WERI-Rb-1 (cell line): Measurements from ENCODE around the gene TRIM34.

Source experiments
- DNase-seq: peaks from one replicate; pipeline ENCODE4 v3.0.0-alpha.2; 2020
- H3K27ac ChIP-seq: fragments of 250-450 bp; sonication (Bioruptor Pico); 2 replicates; pipeline ENCODE4 v1.5.1; 2020; ENCODE audit warnings: mild to moderate bottlenecking, moderate library complexity
- H3K27me3 ChIP-seq: fragments of 250-450 bp; sonication (Bioruptor Pico); 2 replicates; pipeline ENCODE4 v1.5.1; 2021; ENCODE audit warnings: mild to moderate bottlenecking, low read depth, moderate library complexity; ENCODE audit not compliant: insufficient read depth, severe bottlenecking
- H3K36me3 ChIP-seq: fragments of 250-450 bp; sonication (Bioruptor Pico); 2 replicates; pipeline ENCODE4 v1.5.1; 2020; ENCODE audit warnings: mild to moderate bottlenecking, moderate library complexity
- H3K4me3 ChIP-seq: 2 replicates; pipeline ENCODE4 v1.5.1; 2011; ENCODE audit warnings: low read depth, mild to moderate bottlenecking, control low read depth, low read length
- H3K9me3 ChIP-seq: fragments of 250-450 bp; sonication (Bioruptor Pico); 2 replicates; pipeline ENCODE4 v1.5.1; 2021; ENCODE audit warnings: mild to moderate bottlenecking, moderate library complexity; ENCODE audit not compliant: severe bottlenecking
- CTCF ChIP-seq: IDR thresholded peaks from 2 replicates; pipeline ENCODE4 v1.5.1; 2011; ENCODE audit warnings: low read depth, mild to moderate bottlenecking, control low read depth, inconsistent platforms, low read length

Gene TRIM34

GRCh38 chr11:5684646-5685362 is 60.0 kb downstream of the TRIM34 start, which contains the start of gene TRIM5:
Gene TRIM5 (minus strand): TSS chr11:5685074. CDS start chr11:5680177, 4,897 bp downstream.
- Histone ChIP-seq H3K4me3 (no peak within 1 kb of the TSS), H3K27ac (no peak within 1 kb of the TSS), H3K27me3 (peaks cover 72% of the 10 kb centered on the region), H3K36me3 (no peaks in the 10 kb centered on the region), H3K9me3 (no peaks in the 10 kb centered on the region)
- DNase-seq: no peak
- TF ChIP-seq CTCF: 0 out of 2 replicates have a peak, but pooled peaks have one; percentile 2

DNA sequence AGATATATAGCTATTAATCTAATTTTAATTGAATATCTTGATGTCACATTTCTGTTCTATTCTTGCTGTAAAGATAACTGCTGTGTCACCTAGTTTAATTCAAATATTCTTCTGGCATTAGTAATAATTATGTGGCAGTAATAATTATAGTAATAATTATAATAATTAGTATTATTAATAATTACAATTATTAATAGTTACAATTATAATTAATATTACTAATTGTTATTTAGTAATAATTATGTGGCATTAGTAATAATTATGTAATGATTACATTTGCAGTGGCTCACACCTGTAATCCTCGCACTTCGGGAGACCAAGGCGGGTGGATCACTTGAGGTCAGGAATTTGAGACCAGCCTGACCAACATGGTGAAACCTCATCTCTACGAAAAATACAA is 61.6 kb downstream of the TRIM34 start:
- no peak for DNase-seq
- Histone ChIP-seq H3K9me3 (no peaks in the 10 kb centered on the region), H3K36me3 (no peaks in the 10 kb centered on the region), H3K27ac (no peak overlapping the region), H3K4me3 (no peak overlapping the region), H3K27me3 (peaks cover 68% of the 10 kb centered on the region)
- TF ChIP-seq CTCF: no peak

DNA sequence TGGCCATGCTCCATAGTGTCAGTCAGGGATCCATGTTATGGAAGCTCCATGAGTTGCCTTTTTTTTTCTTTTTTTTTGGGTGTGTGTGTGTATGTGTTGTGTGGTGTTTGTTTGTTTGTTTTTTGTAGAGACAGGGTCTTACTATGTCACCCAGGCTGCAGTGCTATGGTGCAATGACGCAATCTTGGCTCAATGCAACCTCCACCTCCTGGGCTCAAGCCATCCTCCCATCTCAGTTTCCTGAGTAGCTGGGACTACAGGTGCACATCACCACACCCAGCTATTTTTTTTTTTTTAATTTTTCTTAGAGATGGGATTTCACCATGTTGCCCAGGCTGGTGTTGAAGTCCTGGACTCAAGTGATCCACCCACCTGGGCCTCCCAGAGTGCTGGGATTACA is 63.7 kb downstream of the TRIM34 start:
- Histone ChIP-seq H3K36me3 (no peaks in the 10 kb centered on the region), H3K4me3 (no peak overlapping the region), H3K27me3 (peaks cover 67% of the 10 kb centered on the region), H3K9me3 (no peaks in the 10 kb centered on the region), H3K27ac (no peak overlapping the region)
- TF ChIP-seq CTCF: no peak
- DNase-seq: no peak

DNA sequence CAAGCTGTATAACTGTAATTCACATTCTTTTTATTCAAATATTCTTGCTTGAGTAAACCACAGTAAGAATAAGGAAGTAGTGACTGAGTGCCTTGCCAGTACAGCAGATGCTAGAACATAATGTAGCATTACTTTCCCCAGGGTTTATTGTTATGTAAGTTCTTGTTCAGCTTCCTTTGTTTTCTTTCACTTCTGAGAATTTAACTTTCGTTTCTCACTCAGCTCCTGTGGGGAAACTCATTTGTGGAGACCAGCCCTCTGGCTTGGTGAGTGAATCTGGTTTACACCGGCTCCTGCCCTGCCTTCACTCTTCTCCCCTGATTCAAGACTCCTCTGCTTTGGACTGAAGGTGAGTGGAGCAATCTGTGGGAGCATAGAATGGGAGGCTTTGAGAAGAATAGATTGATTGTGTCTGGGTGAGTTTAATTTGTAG is 64.8 kb downstream of the TRIM34 start, which contains the start of gene TRIM22:
Gene TRIM22, plus strand, starts transcription at position 240 of the 433 bp plus-strand sequence. CDS start 6,443 bp downstream, outside the sequence.
- Histone ChIP-seq H3K9me3 (no peaks in the 10 kb centered on the region), H3K27me3 (peaks cover 70% of the 10 kb centered on the region), H3K27ac (no peak within 1 kb of the TSS), H3K4me3 (no peak within 1 kb of the TSS), H3K36me3 (no peaks in the 10 kb centered on the region)
- DNase-seq: no peak
- no peak for TF ChIP-seq CTCF

GRCh38 chr11:5690216-5690615 is 65.4 kb downstream of the TRIM34 start:
- H3K27ac ChIP-seq: no peak overlapping the region

More at GRCh38 chr11:5690216-5690615, 65.4 kb downstream of the TRIM34 start:
- Histone ChIP-seq H3K36me3 (no peaks in the 10 kb centered on the region), H3K9me3 (no peaks in the 10 kb centered on the region), H3K4me3 (no peak overlapping the region), H3K27me3 (peaks cover 70% of the 10 kb centered on the region)
- no peak for TF ChIP-seq CTCF
- DNase-seq: no peak
